Measurements from ENCODE around the gene CIDEB. TPM values are rescaled to one million over a fixed set of nuclear protein-coding genes. Genes with fewer than 3 reads are reported as not detected.

CIDEB gene
- total and polyA plus RNA-seq, 9 of the 15 experiments (the other 6 are each of a cell fraction or from before 2014, with no cell fraction given): 0.03 to 0.35 (median 0.09) TPM; not detected in 3

- TF ChIP-seq HDAC1 (IDR thresholded peaks at IDR 0.05): 0 out of 4 replicates have a peak, but pooled peaks of 1 of the 2 experiments have one; percentile 8
- 0 out of 4 replicates have a peak, but pooled peaks of 1 of the 2 experiments have one; percentile 47 for TF ChIP-seq FOXK2 (conservative IDR thresholded peaks at IDR 0.05 in 1 of 2, IDR thresholded peaks at IDR 0.05 in 1 of 2; ENCODE audit: low read depth in 2 of 2)
- no peak for TF ChIP-seq SRF (CRISPR knock-in tag; IDR thresholded peaks at IDR 0.05)
- no peak for TF ChIP-seq NCOA4 (IDR thresholded peaks at IDR 0.05; ENCODE audit: partially characterized antibody)
- TF ChIP-seq HBP1 (CRISPR knock-in tag; IDR thresholded peaks at IDR 0.05): no peak
- TF ChIP-seq MTF1 (CRISPR knock-in tag; IDR thresholded peaks at IDR 0.05; ENCODE audit: borderline replicate concordance): no peak
- TF ChIP-seq KLF16 (IDR thresholded peaks at IDR 0.05): no peak
- TF ChIP-seq RUNX1 (IDR thresholded peaks at IDR 0.05; ENCODE audit: low read depth): no peak
- no peak for TF ChIP-seq OTX1 (CRISPR knock-in tag; IDR thresholded peaks at IDR 0.05)
- TF ChIP-seq TCF3 (CRISPR knock-in tag; IDR thresholded peaks at IDR 0.05): no peak
- TF ChIP-seq DACH1 (IDR thresholded peaks at IDR 0.05; ENCODE audit: partially characterized antibody): no peak
- no peak for TF ChIP-seq ZNF778 (CRISPR knock-in tag; IDR thresholded peaks at IDR 0.05)
- no peak for TF ChIP-seq ELF4 (CRISPR knock-in tag; IDR thresholded peaks at IDR 0.05)
- TF ChIP-seq ZBTB43 (CRISPR knock-in tag; IDR thresholded peaks at IDR 0.05): no peak
- TF ChIP-seq RFX7 (CRISPR knock-in tag; IDR thresholded peaks at IDR 0.05): no peak
- no peak for TF ChIP-seq CEBPZ (IDR thresholded peaks at IDR 0.05; ENCODE audit: borderline replicate concordance, low read depth, low read length)
- no peak for TF ChIP-seq TRIM25 (IDR thresholded peaks at IDR 0.05; ENCODE audit: borderline replicate concordance)
- no peak for TF ChIP-seq ZNF79 (CRISPR knock-in tag; IDR thresholded peaks at IDR 0.05; ENCODE audit: low read depth)
- no peak for TF ChIP-seq MAFK (IDR thresholded peaks at IDR 0.05; ENCODE audit: low read length)
- no peak for TF ChIP-seq RBM15 (IDR thresholded peaks at IDR 0.05; ENCODE audit: insufficient read depth, low read length)
Observed at GRCh38 chr14:24271834-24272263, 35.9 kb downstream of the CIDEB start (continued).

Measured in K562 (cell line).